Measurements from ENCODE around the gene CIRBP. TPM values are rescaled to one million over a fixed set of nuclear protein-coding genes. Genes with fewer than 3 reads are reported as not detected.

Gene CIRBP
- total RNA-seq, 4 donors from 2014 or later = 389 to 640 (median 576) TPM

DNA sequence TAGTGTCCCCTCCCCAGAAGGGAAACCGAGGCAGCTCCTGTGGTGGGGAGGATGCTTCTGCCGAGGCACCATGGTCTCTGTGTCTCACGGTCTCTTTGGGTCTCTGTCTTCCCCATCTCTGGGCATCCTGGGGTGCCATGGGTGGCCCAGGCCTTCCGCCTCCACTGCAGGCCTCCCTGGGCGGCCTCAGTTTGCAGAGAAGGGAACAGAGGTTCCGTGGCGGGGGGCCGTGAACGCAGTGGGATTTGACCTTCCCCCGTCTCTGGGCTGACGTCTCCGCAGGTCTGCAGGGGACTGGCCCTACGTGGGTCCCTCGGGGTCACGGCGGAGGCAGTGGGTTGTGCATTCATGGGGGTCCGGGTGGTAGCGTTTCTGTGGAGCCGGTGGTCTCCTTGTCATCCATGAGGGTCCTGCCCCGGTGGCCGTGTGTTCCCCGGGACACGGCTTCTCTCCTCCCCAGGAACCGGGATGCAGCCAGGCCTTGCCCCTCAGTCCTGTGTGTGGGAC, 21.1 kb downstream of the CIRBP start:
- TF ChIP-seq, protein P1, sequence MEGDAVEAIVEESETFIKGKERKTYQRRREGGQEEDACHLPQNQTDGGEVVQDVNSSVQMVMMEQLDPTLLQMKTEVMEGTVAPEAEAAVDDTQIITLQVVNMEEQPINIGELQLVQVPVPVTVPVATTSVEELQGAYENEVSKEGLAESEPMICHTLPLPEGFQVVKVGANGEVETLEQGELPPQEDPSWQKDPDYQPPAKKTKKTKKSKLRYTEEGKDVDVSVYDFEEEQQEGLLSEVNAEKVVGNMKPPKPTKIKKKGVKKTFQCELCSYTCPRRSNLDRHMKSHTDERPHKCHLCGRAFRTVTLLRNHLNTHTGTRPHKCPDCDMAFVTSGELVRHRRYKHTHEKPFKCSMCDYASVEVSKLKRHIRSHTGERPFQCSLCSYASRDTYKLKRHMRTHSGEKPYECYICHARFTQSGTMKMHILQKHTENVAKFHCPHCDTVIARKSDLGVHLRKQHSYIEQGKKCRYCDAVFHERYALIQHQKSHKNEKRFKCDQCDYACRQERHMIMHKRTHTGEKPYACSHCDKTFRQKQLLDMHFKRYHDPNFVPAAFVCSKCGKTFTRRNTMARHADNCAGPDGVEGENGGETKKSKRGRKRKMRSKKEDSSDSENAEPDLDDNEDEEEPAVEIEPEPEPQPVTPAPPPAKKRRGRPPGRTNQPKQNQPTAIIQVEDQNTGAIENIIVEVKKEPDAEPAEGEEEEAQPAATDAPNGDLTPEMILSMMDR (IDR thresholded peaks at IDR 0.05) = no peak
- TF ChIP-seq EP300 (IDR thresholded peaks at IDR 0.05) (no peak), POLR2A (IDR thresholded peaks at IDR 0.05) (no peak)
- DNase-seq (ENCODE audit: low spot score in 2 of 2) = no peak
- Histone ChIP-seq H3K4me3 (no peak overlapping the region), H3K27ac (no peak overlapping the region), H3K4me1 (peaks cover 0 to 25% (median 3%) of the 10 kb centered on the region in 4 donors), H3K27me3 (peaks cover 0 to 92% of the 10 kb centered on the region in 2 donors), H3K36me3 (no peaks in the 10 kb centered on the region), H3K9me3 (no peaks in the 10 kb centered on the region)
- WGBS, 2 donors = 83 to 87% methylated on average over 5 to 24 of the region's 24 CpGs

DNA sequence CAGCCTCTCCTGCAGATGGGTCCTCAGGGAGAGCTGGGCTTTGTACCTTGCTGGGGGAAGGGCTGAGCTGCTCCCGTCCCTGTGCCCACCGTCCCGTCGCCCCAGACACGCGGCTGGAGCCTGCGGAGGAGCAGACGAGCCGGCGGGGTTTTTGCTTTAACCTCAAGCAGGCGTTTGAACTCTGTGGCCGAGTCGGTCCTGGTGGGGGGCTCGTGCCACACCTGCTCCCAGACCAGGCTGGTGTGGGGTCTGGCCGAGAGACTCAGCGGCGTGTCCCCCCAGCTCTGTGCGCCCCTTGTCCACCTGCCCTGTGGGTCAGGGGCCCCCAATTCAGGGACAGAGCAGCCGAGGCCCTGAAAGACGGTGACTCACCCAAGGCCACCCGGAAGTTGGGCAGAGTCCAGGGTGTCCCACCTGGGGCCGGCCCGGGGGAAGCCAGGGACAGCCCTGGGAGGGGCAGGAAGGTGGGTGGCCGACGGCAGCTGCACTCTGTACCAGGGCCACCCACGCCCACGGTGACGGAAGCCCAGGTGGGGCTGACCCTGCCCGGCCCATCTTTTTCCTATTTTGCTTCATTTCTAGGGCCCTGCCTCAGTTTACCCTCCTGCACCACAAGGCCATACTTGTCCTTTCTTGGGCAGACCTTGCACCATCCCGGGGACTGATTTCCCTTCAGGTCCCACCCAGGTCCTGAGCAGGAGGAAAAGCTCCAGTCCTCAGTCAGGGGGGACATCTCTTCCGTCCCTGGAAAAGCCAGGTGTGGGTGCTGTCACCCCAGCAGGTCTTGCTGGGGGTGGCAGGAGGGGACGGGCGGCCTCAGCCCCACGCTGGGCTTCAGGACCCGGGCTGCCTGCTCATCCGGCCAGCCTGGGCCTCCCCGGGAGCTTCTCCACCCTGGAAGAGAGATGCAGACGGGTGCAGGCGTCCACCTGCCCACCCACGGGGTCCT, 21.8 kb downstream of the CIRBP start:
- Histone ChIP-seq H3K9me3 (no peaks in the 10 kb centered on the region), H3K27me3 (peaks cover 0 to 94% of the 10 kb centered on the region in 2 donors), H3K36me3 (no peaks in the 10 kb centered on the region), H3K27ac (peak overlapping the region in 1 of 4 donors; percentile 37), H3K4me1 (peaks cover 0 to 29% (median 5%) of the 10 kb centered on the region in 4 donors), H3K4me3 (no peak overlapping the region)
- DNase-seq (ENCODE audit: low spot score in 2 of 2) = no peak
- 79 to 82% methylated on average over 33 to 34 of the region's 40 CpGs for WGBS, 2 donors
- TF ChIP-seq, protein P1 (IDR thresholded peaks at IDR 0.05) = no peak
- TF ChIP-seq EP300 (IDR thresholded peaks at IDR 0.05) (no peak), POLR2A (IDR thresholded peaks at IDR 0.05) (no peak)

DNA sequence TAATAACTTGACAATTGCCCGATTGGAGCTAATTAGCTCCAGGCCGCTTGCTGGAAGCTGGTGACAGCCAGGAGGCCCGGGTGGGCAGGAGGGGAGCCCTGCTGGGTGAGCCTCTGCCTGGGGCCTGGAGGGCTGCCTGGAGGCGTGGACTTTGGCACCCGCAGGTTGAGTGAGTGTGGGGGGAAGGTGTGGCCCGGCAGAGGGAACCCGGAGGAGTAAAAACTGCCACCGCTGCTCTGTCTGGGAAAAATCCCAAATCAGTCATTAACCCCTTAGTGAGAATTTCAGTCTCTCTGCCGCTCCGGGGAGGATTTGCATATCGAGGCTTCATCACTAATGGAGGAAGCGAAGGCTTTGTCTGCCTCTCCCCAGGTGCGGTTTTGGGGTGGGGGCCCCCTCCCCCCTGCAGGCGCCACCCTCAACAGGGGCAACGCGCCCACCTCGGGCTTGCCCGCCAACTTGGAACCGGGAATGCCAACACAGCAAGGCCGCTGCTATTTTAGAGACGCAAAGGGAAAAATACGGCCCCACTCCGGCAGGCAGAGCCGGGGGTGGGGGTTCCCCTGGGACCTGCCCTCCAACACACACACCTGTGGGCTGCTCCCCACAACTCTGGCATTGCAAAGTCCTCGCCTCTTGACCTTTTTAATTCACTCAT, 22.8 kb downstream of the CIRBP start:
- no peaks in the 10 kb centered on the region for H3K36me3 ChIP-seq
- WGBS, 2 donors = 61 to 74% methylated on average over 19 to 25 of the region's 25 CpGs
- no peak overlapping the region for H3K4me3 ChIP-seq
- no peak for DNase-seq (ENCODE audit: low spot score in 2 of 2)
- H3K27me3 ChIP-seq = peaks cover 0 to 88% of the 10 kb centered on the region in 2 donors
- H3K4me1 ChIP-seq = peaks cover 0 to 22% (median 5%) of the 10 kb centered on the region in 4 donors
- H3K27ac ChIP-seq = peak overlapping the region in 1 of 4 donors; percentile 37
- H3K9me3 ChIP-seq = no peaks in the 10 kb centered on the region
- TF ChIP-seq, protein P1 (IDR thresholded peaks at IDR 0.05) = no peak

DNA sequence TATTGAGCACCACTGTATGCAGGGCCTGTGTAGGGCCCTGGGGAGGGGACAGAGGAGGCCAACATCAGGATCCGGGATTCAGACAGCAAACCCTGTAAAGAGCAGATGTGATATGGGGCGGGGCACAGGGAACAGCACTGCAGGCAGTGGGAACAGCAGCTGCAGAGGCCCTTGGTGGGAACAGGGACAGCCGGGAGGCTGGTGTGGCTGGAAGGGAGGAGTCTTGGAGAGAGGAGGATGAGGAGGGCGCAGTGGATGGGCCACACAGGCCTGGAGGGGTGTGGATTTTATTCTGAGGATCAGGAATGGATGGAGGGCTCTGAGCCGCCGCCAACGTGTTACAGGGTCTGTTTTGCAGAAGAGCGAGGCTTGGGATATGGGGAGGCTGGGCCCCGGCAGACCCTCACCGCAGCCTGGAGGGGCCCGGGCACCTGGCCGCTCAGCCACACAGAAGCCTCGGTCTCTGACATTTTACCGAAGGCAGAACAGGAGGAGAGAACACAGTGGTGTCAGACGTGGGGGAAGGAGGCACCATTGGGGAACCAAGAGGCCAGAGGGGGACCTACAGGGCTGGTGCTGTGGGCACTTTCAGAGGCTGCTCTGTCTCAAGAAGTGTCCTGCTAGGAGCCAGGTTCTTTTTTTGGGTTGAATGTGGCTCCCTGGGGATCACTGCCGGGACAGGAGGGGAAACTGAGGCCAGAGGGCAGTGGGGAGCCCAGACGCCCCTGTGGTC, 23.5 kb downstream of the CIRBP start:
- Histone ChIP-seq H3K4me3 (no peak overlapping the region), H3K36me3 (no peaks in the 10 kb centered on the region), H3K27ac (no peak overlapping the region), H3K27me3 (peaks cover 0 to 81% of the 10 kb centered on the region in 2 donors), H3K9me3 (no peaks in the 10 kb centered on the region), H3K4me1 (peaks cover 0 to 15% (median 5%) of the 10 kb centered on the region in 4 donors)
- WGBS, 2 donors = 82 to 86% methylated on average over 17 of the region's 17 CpGs
- no peak for TF ChIP-seq POLR2A (IDR thresholded peaks at IDR 0.05)
- TF ChIP-seq, protein P1 (IDR thresholded peaks at IDR 0.05) = no peak
- TF ChIP-seq EP300 (IDR thresholded peaks at IDR 0.05) = no peak
- no peak for DNase-seq (ENCODE audit: low spot score in 2 of 2)
